Activated T-helper 2 cell treated with anti-CD3 and anti-CD28 coated beads, Interferon-gamma antibody, Interleukin-2, Interleukin-4, amounts not matched to agents 10 μg/mL and 5 μg/mL and 100 μg/mL, durations not matched to agents 14 hours and 24 hours and 36 hours (primary cell): ENCODE results near the gene FAM83F. TPM values are rescaled to one million over a fixed set of nuclear protein-coding genes. Genes with fewer than 3 reads are reported as not detected.

Experiments
- total RNA-seq: library from RNA; stranded (reverse); gene quantifications from 2 replicates; pipeline ENCODE4 v1.2.3, GENCODE V29; 2022

Gene FAM83F
- total RNA-seq, 1 donor from 2014 or later = 0.07 TPM

Other genes starting within 250 kb of the FAM83F start
- gene ENTHD1, start 101.2 kb upstream of the FAM83F start, total RNA-seq = 0.11 TPM in 2 replicates
- gene GRAP2, start 93.9 kb upstream of the FAM83F start, total RNA-seq = 44.1 and 46.5 TPM in 2 replicates
- 1.7 and 2.0 TPM in 2 replicates for gene TMA7B, start 34.6 kb upstream of the FAM83F start, total RNA-seq
- 28.0 and 34.1 TPM in 2 replicates for gene TNRC6B, start 183.0 kb downstream of the FAM83F start, total RNA-seq